Activated naive CD8-positive, alpha-beta T cell (primary cell): Measurements from ENCODE around the gene CD300LG.
"Not testable (repeated sequence)": the region's sequence is repeated elsewhere in the genome, so short reads cannot be mapped to it uniquely, and the experiment has no call there.

Source experiments
- H3K27ac Mint-ChIP-seq: one replicate; pipeline ENCODE4 v1.8.0; 2021; ENCODE audit warnings: mixed read lengths
- H3K27me3 Mint-ChIP-seq: one replicate; pipeline ENCODE4 v1.8.0; 2021; ENCODE audit warnings: mixed read lengths
- H3K36me3 Mint-ChIP-seq: one replicate; pipeline ENCODE4 v1.8.0; 2021; ENCODE audit warnings: mixed read lengths
- H3K4me1 Mint-ChIP-seq: one replicate; pipeline ENCODE4 v1.8.0; 2021; ENCODE audit warnings: low read depth, mixed read lengths
- H3K4me3 Mint-ChIP-seq: one replicate; pipeline ENCODE4 v1.8.0; 2021; ENCODE audit warnings: mild to moderate bottlenecking, mixed read lengths
- H3K9me3 Mint-ChIP-seq: one replicate; pipeline ENCODE4 v1.8.0; 2021; ENCODE audit warnings: low read depth, mixed read lengths

CD300LG gene

GRCh38 chr17:43846963-43847371, at the start of gene CD300LG:
Gene CD300LG, plus strand, starts transcription at chr17:43847176. Its CDS starts 41 bp downstream, at chr17:43847217.
- Mint-ChIP-seq H3K27me3 (peaks cover 5% of the 10 kb centered on the region), H3K4me3 (no peak within 1 kb of the TSS), H3K36me3 (no peaks in the 10 kb centered on the region), H3K27ac (no peak within 1 kb of the TSS), H3K9me3 (no peaks in the 10 kb centered on the region), H3K4me1 (no peaks in the 10 kb centered on the region)

- peaks cover 10% of the 10 kb centered on the region for H3K27me3 Mint-ChIP-seq
- H3K27ac Mint-ChIP-seq, H3K4me3 Mint-ChIP-seq, H3K4me1 Mint-ChIP-seq, H3K9me3 Mint-ChIP-seq, H3K36me3 Mint-ChIP-seq: not testable (repeated sequence)
Observed at GRCh38 chr17:43798024-43798423, 49.0 kb upstream of the CD300LG start.

GRCh38 chr17:43799047-43799446, 47.9 kb upstream of the CD300LG start:
- Mint-ChIP-seq H3K9me3 (no peaks in the 10 kb centered on the region), H3K27ac (no peak overlapping the region), H3K4me3 (no peak overlapping the region), H3K27me3 (peaks cover 9% of the 10 kb centered on the region), H3K4me1 (no peaks in the 10 kb centered on the region), H3K36me3 (peaks cover 2% of the 10 kb centered on the region)

- H3K27me3 Mint-ChIP-seq = peaks cover 16% of the 10 kb centered on the region
- no peaks in the 10 kb centered on the region for H3K9me3 Mint-ChIP-seq
- no peaks in the 10 kb centered on the region for H3K4me1 Mint-ChIP-seq
Observed at GRCh38 chr17:43800736-43801135, 46.2 kb upstream of the CD300LG start.

GRCh38 chr17:43801844-43802243, 45.1 kb upstream of the CD300LG start:
- H3K27ac Mint-ChIP-seq = no peak overlapping the region
- H3K4me1 Mint-ChIP-seq = no peaks in the 10 kb centered on the region
- peaks cover 2% of the 10 kb centered on the region for H3K36me3 Mint-ChIP-seq
- no peak overlapping the region for H3K4me3 Mint-ChIP-seq
- H3K9me3 Mint-ChIP-seq = no peaks in the 10 kb centered on the region
- H3K27me3 Mint-ChIP-seq = peaks cover 16% of the 10 kb centered on the region

More at GRCh38 chr17:43800736-43801135, 46.2 kb upstream of the CD300LG start:
- H3K36me3 Mint-ChIP-seq = peaks cover 2% of the 10 kb centered on the region
- no peak overlapping the region for H3K27ac Mint-ChIP-seq
- no peak overlapping the region for H3K4me3 Mint-ChIP-seq

GRCh38 chr17:43803758-43804157, 43.2 kb upstream of the CD300LG start:
- H3K9me3 Mint-ChIP-seq = no peaks in the 10 kb centered on the region
- H3K36me3 Mint-ChIP-seq = no peaks in the 10 kb centered on the region
- H3K4me3 Mint-ChIP-seq = no peak overlapping the region
- no peak overlapping the region for H3K27ac Mint-ChIP-seq
- H3K27me3 Mint-ChIP-seq = peaks cover 19% of the 10 kb centered on the region
- H3K4me1 Mint-ChIP-seq = no peaks in the 10 kb centered on the region

- Mint-ChIP-seq H3K9me3 (no peaks in the 10 kb centered on the region), H3K36me3 (no peaks in the 10 kb centered on the region), H3K27me3 (peaks cover 13% of the 10 kb centered on the region), H3K4me1 (no peaks in the 10 kb centered on the region), H3K4me3 (no peak overlapping the region), H3K27ac (no peak overlapping the region)
Observed at GRCh38 chr17:43805117-43805516, 41.9 kb upstream of the CD300LG start.

- Mint-ChIP-seq H3K4me3 (no peak overlapping the region), H3K27ac (no peak overlapping the region), H3K9me3 (no peaks in the 10 kb centered on the region), H3K27me3 (peaks cover 10% of the 10 kb centered on the region), H3K36me3 (no peaks in the 10 kb centered on the region), H3K4me1 (no peaks in the 10 kb centered on the region)
Observed at GRCh38 chr17:43808076-43808475, 38.9 kb upstream of the CD300LG start.

- H3K27me3 Mint-ChIP-seq = peaks cover 10% of the 10 kb centered on the region
- H3K4me1 Mint-ChIP-seq = no peaks in the 10 kb centered on the region
- no peak overlapping the region for H3K27ac Mint-ChIP-seq
- H3K36me3 Mint-ChIP-seq = no peaks in the 10 kb centered on the region
- no peak overlapping the region for H3K4me3 Mint-ChIP-seq
- H3K9me3 Mint-ChIP-seq = no peaks in the 10 kb centered on the region
Observed at GRCh38 chr17:43809121-43809520, 37.9 kb upstream of the CD300LG start.

- H3K27me3 Mint-ChIP-seq = peaks cover 3% of the 10 kb centered on the region
- H3K36me3 Mint-ChIP-seq = no peaks in the 10 kb centered on the region
- H3K27ac Mint-ChIP-seq = no peak overlapping the region
- no peaks in the 10 kb centered on the region for H3K4me1 Mint-ChIP-seq
- no peaks in the 10 kb centered on the region for H3K9me3 Mint-ChIP-seq
- H3K4me3 Mint-ChIP-seq = no peak overlapping the region
Observed at GRCh38 chr17:43810226-43810715, 36.7 kb upstream of the CD300LG start.

GRCh38 chr17:43810823-43811222, 36.2 kb upstream of the CD300LG start:
- Mint-ChIP-seq H3K9me3 (no peaks in the 10 kb centered on the region), H3K36me3 (no peaks in the 10 kb centered on the region), H3K27me3 (peaks cover 3% of the 10 kb centered on the region), H3K4me1 (no peaks in the 10 kb centered on the region), H3K4me3 (no peak overlapping the region), H3K27ac (no peak overlapping the region)

- Mint-ChIP-seq H3K4me3 (no peak overlapping the region), H3K27ac (no peak overlapping the region), H3K27me3 (peaks cover 3% of the 10 kb centered on the region), H3K4me1 (no peaks in the 10 kb centered on the region), H3K36me3 (no peaks in the 10 kb centered on the region), H3K9me3 (no peaks in the 10 kb centered on the region)
Observed at GRCh38 chr17:43812396-43813265, 34.3 kb upstream of the CD300LG start.

- Mint-ChIP-seq H3K27me3 (peaks cover 1% of the 10 kb centered on the region), H3K27ac (no peak overlapping the region), H3K9me3 (no peaks in the 10 kb centered on the region), H3K4me1 (no peaks in the 10 kb centered on the region), H3K36me3 (no peaks in the 10 kb centered on the region), H3K4me3 (no peak overlapping the region)
Observed at GRCh38 chr17:43813386-43813785, 33.6 kb upstream of the CD300LG start.

GRCh38 chr17:43814026-43814425, 33.0 kb upstream of the CD300LG start:
- Mint-ChIP-seq H3K4me1 (no peaks in the 10 kb centered on the region), H3K27ac (no peak overlapping the region), H3K27me3 (no peaks in the 10 kb centered on the region), H3K9me3 (no peaks in the 10 kb centered on the region), H3K4me3 (no peak overlapping the region), H3K36me3 (no peaks in the 10 kb centered on the region)

- Mint-ChIP-seq H3K4me3 (no peak overlapping the region), H3K27me3 (no peaks in the 10 kb centered on the region), H3K9me3 (no peaks in the 10 kb centered on the region), H3K27ac (no peak overlapping the region), H3K36me3 (no peaks in the 10 kb centered on the region), H3K4me1 (no peaks in the 10 kb centered on the region)
Observed at GRCh38 chr17:43814714-43815113, 32.3 kb upstream of the CD300LG start.
